Esophagus squamous epithelium (tissue), 5 donors: ENCODE results near the gene PPHLN1. TPM values are rescaled to one million over a fixed set of nuclear protein-coding genes. Genes with fewer than 3 reads are reported as not detected.

Source experiments
- DNase-seq: peaks from one replicate; lab custom pipeline; 2025; lab: John Stamatoyannopoulos, UW
- H3K27ac ChIP-seq, 4 donors: fragments of 200-600 bp; sonication (generic); one replicate each; pipeline ENCODE4 v1.5.1; 2016 to 2019; ENCODE audit warnings: mild to moderate bottlenecking in 1 of 4
- H3K27me3 ChIP-seq, 4 donors: fragments of 200-600 bp; sonication (generic); 1 replicate in 3 of 4; 2 replicates in 1 of 4; pipeline versions ENCODE4 v1.5.1 to v1.6.0; 2017 to 2021; ENCODE audit warnings: antibody characterized with exemption in 1 of 4
- H3K36me3 ChIP-seq, 3 donors: fragments of 200-600 bp; sonication (generic); one replicate each; pipeline ENCODE4 v1.5.1; 2016 to 2019
- H3K4me1 ChIP-seq, 3 donors: fragments of 200-600 bp; sonication (generic); one replicate each; pipeline ENCODE4 v1.5.1; 2017 to 2019
- H3K4me3 ChIP-seq, 4 donors: fragments of 200-600 bp; sonication (generic); 1 replicate in 3 of 4; 2 replicates in 1 of 4; pipeline ENCODE4 v1.5.1; 2016 to 2019; ENCODE audit warnings: mild to moderate bottlenecking in 2 of 4, moderate library complexity in 1 of 4
- H3K9me3 ChIP-seq, 3 donors: fragments of 200-600 bp; sonication (generic); one replicate each; pipeline ENCODE4 v1.5.1; 2016 to 2019
- POLR2A ChIP-seq, 4 donors: fragments of 450-650 bp; IDR thresholded peaks; one replicate each; pipeline ENCODE4 v1.6.1; 2017; ENCODE audit warnings: antibody characterized with exemption in 4 of 4, mild to moderate bottlenecking in 4 of 4, moderate library complexity in 3 of 4
- WGBS, 2 donors: methylation state at CpG; one replicate each; pipeline ENCODE4 v1.1.5; 2018; 5-methylcytosine and 5-hydroxymethylcytosine counted together
- intact Hi-C: fragments of 100-400 bp; cut with DNase I; formaldehyde crosslinking; loops from one replicate; pipeline ENCODE4 v1.15.0; 2022
- total RNA-seq, 4 donors: library from RNA; depleted of rRNA; stranded (reverse); fragments of >200 nt; gene quantifications; one replicate each; pipeline ENCODE4 v1.1.0, GENCODE V29; 2016
- TF ChIP-seq, protein P1 (sequence below), 6 experiments: fragments of 450-650 bp in 4 of 6; fragments of 200-600 bp in 2 of 6; sonication (generic) in 2 of 6; IDR thresholded peaks; one replicate each; pipeline ENCODE4 v1.5.1; 2016 to 2019; ENCODE audit warnings: antibody characterized with exemption in 6 of 6, mild to moderate bottlenecking in 4 of 6, moderate library complexity in 4 of 6
- donor health status: DM: yes; HTN: yes; CAD: no.

Gene PPHLN1
- total RNA-seq, 4 donors from 2014 or later, result 31.2 to 59.1 (median 40.0) TPM

DNA sequence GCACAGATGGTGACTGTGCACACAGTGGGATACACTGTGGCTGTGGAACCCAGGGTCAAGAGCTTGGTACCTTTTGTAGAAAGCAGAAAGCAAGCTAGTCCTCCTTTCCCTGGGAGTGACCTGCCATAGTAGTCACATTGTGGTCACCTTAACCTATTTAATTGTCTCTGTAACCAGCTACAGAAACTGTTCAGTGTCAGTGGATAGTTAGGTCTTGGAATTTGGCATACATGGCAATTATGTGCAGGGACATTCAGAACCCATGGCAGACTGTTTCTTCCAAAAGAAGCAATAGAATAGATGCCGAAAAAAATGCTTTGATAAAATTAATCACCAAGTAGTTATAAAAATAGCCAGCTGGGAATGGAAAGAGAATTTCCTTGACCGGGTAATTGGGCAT, 30.4 kb downstream of the PPHLN1 start:
- WGBS, 2 donors, result 70 to 72% methylated on average over 2 of the region's 2 CpGs
- TF ChIP-seq, protein P1, sequence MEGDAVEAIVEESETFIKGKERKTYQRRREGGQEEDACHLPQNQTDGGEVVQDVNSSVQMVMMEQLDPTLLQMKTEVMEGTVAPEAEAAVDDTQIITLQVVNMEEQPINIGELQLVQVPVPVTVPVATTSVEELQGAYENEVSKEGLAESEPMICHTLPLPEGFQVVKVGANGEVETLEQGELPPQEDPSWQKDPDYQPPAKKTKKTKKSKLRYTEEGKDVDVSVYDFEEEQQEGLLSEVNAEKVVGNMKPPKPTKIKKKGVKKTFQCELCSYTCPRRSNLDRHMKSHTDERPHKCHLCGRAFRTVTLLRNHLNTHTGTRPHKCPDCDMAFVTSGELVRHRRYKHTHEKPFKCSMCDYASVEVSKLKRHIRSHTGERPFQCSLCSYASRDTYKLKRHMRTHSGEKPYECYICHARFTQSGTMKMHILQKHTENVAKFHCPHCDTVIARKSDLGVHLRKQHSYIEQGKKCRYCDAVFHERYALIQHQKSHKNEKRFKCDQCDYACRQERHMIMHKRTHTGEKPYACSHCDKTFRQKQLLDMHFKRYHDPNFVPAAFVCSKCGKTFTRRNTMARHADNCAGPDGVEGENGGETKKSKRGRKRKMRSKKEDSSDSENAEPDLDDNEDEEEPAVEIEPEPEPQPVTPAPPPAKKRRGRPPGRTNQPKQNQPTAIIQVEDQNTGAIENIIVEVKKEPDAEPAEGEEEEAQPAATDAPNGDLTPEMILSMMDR (IDR thresholded peaks at IDR 0.05), result no peak
- TF ChIP-seq POLR2A (IDR thresholded peaks at IDR 0.05), result no peak
- Histone ChIP-seq H3K9me3 (no peaks in the 10 kb centered on the region), H3K36me3 (peaks cover 0 to 73% (median 0%) of the 10 kb centered on the region in 3 donors), H3K4me3 (no peak overlapping the region), H3K4me1 (no peaks in the 10 kb centered on the region), H3K27ac (no peak overlapping the region), H3K27me3 (no peaks in the 10 kb centered on the region)
- DNase-seq, result no peak
- intact Hi-C loops, result no loop called here

DNA sequence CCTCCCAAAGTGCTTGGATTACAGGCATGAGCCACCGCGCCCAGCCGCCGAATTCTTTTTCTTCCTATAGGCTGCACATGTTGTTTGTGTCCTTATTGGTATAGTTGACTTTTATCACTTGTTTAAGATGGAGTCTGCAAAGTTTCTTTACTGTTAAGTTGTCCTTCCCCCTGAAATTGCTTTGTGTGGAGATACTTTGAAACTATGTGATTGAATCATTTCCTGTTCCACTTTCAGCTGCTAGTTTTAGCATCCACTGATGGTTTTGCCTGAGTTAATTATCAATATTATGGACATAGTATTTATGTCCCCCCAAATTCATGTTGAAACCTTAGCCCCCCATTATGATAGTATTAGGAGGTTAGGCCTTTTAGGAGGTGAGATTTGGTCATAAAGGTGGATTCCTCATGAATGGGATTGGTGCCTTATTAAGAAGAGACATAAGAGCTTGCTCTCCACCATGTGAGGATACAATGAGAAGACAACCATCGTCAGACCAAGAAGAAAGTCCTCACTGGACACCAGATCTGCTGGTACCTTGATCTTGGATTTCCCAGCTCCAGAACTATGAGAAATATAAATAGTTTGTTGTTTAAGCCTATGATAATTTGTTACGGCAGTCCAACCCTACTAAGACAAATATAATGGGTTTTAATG, 34.9 kb downstream of the PPHLN1 start:
- DNase-seq, result no peak
- WGBS, 2 donors, result 88 to 100% methylated on average over 6 of the region's 6 CpGs
- no peak for TF ChIP-seq POLR2A (IDR thresholded peaks at IDR 0.05)
- TF ChIP-seq, protein P1 (IDR thresholded peaks at IDR 0.05), result no peak

DNA sequence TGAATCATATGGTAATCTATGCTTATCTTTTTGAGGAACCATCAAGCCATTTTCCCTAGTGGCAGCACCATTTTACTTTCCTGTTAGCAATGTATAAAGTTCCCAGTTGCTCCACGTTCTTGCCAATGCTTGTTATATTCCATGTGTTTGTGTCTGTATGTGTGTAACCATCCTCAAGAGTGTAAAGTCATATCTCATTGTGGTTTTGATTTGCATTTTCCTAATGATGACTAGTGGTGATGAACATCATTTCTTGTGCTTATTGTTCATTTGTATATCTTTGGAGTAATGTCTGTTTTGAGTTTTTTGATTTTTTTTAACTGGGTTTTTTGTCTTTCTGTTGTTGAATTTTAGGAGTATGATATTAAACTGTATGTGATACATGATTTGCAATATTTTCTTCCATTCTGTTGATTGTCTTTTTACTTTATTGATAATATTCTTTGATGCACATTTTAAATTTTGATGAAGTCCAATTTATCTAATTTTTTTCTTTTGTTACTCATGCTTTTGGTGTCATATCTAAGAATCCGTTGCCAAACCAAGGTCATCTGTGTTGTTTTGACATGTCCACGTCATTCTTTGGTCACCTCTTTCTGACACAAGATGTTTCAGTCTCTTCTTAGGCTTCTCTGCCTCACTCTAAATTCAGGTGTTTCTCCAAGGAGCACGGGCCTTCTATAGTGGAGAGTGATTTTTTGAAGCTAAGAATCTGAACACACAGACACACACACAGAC, 36.1 kb downstream of the PPHLN1 start:
- H3K27me3 ChIP-seq, result no peaks in the 10 kb centered on the region
- no peak overlapping the region for H3K4me3 ChIP-seq
- no peaks in the 10 kb centered on the region for H3K4me1 ChIP-seq
- 74 to 83% methylated on average over 4 of the region's 4 CpGs for WGBS, 2 donors
- intact Hi-C loops, result no loop called here
- H3K27ac ChIP-seq, result no peak overlapping the region
- TF ChIP-seq, protein P1 (IDR thresholded peaks at IDR 0.05), result no peak
- TF ChIP-seq POLR2A (IDR thresholded peaks at IDR 0.05), result no peak
- no peak for DNase-seq
- no peaks in the 10 kb centered on the region for H3K9me3 ChIP-seq
- peaks cover 0 to 20% (median 0%) of the 10 kb centered on the region in 3 donors for H3K36me3 ChIP-seq

More for the DNA sequence above, 34.9 kb downstream of the PPHLN1 start:
- H3K27me3 ChIP-seq, result no peaks in the 10 kb centered on the region
- no peaks in the 10 kb centered on the region for H3K4me1 ChIP-seq
- H3K4me3 ChIP-seq, result no peak overlapping the region
- no peaks in the 10 kb centered on the region for H3K9me3 ChIP-seq
- H3K27ac ChIP-seq, result no peak overlapping the region
- intact Hi-C loops, result no loop called here
- peaks cover 0 to 32% (median 0%) of the 10 kb centered on the region in 3 donors for H3K36me3 ChIP-seq

DNA sequence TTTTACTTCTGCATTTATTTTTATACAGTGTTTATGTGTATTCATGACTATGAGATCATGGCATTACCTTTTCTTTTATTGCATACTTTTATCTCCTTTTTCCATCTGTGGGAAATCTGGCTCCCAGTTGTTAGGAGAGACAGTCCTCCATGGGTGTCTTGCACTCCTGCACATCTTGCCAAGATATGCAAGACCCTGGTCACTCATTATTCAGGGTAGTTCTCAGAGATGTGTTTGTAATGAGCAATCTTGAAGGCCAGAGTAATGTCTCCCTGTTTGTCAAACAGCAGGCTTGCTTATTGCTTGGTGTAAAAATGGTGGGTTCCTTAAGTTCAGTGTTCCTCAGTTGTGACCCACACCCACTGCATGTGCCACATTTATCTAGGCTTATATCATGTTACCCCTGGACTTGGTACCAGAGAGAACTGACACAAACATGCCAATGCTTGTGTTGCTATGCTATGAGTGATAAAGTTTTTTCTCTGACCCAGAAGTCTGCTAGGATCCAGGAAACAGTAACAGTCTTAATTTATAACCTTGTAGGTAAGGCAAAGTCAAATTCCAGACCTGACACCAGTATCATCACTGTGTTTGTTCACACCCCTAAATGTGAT, 36.8 kb downstream of the PPHLN1 start:
- no peaks in the 10 kb centered on the region for H3K27me3 ChIP-seq
- DNase-seq, result no peak
- intact Hi-C loops, result no loop called here
- no peak overlapping the region for H3K27ac ChIP-seq
- no peaks in the 10 kb centered on the region for H3K4me1 ChIP-seq
- H3K36me3 ChIP-seq, result peaks cover 0 to 14% (median 0%) of the 10 kb centered on the region in 3 donors
- no peaks in the 10 kb centered on the region for H3K9me3 ChIP-seq
- no peak overlapping the region for H3K4me3 ChIP-seq
- no peak for TF ChIP-seq POLR2A (IDR thresholded peaks at IDR 0.05)
- TF ChIP-seq, protein P1 (IDR thresholded peaks at IDR 0.05), result no peak

DNA sequence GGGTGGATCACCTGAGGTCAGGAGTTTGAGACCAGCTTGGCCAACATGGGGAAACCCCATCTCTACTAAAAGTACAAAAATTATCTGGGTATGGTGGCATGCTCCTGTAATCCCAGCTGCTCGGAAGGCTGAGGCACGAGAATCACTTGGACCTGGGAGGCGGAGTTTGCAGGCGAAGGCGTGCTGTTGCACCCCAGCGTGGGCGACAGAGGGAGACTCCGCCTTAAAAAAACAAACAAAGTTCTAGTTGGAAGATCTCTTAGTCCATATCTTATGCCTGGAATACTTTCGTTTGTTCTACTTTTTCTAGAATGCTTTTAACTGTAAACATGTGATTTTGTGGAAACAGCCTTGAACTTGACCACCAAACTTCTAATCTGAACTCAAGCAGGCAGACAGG, 38.7 kb downstream of the PPHLN1 start:
- TF ChIP-seq, protein P1 (IDR thresholded peaks at IDR 0.05), result no peak
- TF ChIP-seq POLR2A (IDR thresholded peaks at IDR 0.05), result no peak
- no peaks in the 10 kb centered on the region for H3K9me3 ChIP-seq
- peaks cover 0 to 11% (median 0%) of the 10 kb centered on the region in 3 donors for H3K36me3 ChIP-seq
- 72 to 75% methylated on average over 9 of the region's 9 CpGs for WGBS, 2 donors
- no peaks in the 10 kb centered on the region for H3K27me3 ChIP-seq
- no peak overlapping the region for H3K4me3 ChIP-seq
- intact Hi-C loops, result no loop called here
- DNase-seq, result no peak
- H3K27ac ChIP-seq, result no peak overlapping the region
- H3K4me1 ChIP-seq, result no peaks in the 10 kb centered on the region
